K562 treated with DMSO at 1 percent for 24 hours (cell line): ENCODE data around the gene SLC32A1. TPM values are rescaled to one million over a fixed set of nuclear protein-coding genes. Genes with fewer than 3 reads are reported as not detected.

Experiments
- total RNA-seq: library from RNA; unstranded; fragments of 300-600 nt; gene quantifications from 2 replicates; pipeline ENCODE4 v1.2.3, GENCODE V29; 2022; ENCODE audit warnings: low read depth; ENCODE audit not compliant: insufficient read depth

SLC32A1 gene
- total RNA-seq = not detected in 2 replicates

GRCh38 chr20:38723848-38724625, at the start of gene SLC32A1:
Gene SLC32A1, plus strand, starts transcription at chr20:38724486. Its CDS starts 239 bp downstream, at chr20:38724725.

GRCh38 chr20:38748097-38748860, 24.0 kb downstream of the SLC32A1 start, which contains the start of gene ACTR5:
Gene ACTR5, plus strand, starts transcription at chr20:38748460. Its CDS starts 19 bp downstream, at chr20:38748479.

Other genes with a start within 250 kb of the SLC32A1 start
- gene ADIG, start 143.3 kb upstream of the SLC32A1 start, total RNA-seq = not detected in 2 replicates
- gene ARHGAP40, start 122.7 kb upstream of the SLC32A1 start, total RNA-seq = not detected in 2 replicates
- 9.9 and 10.1 TPM in 2 replicates for gene ACTR5, start 24.0 kb downstream of the SLC32A1 start, total RNA-seq
- 8.3 and 8.5 TPM in 2 replicates for gene PPP1R16B, start 81.2 kb downstream of the SLC32A1 start, total RNA-seq
- gene FAM83D, start 201.9 kb downstream of the SLC32A1 start, total RNA-seq = 21.6 and 22.9 TPM in 2 replicates
- 5.6 and 7.4 TPM in 2 replicates for gene DHX35, start 237.9 kb downstream of the SLC32A1 start, total RNA-seq